ENCODE results near the gene LRP2. TPM values are rescaled to one million over a fixed set of nuclear protein-coding genes. Genes with fewer than 3 reads are reported as not detected.

Gene LRP2
- total and polyA plus RNA-seq, 8 donors = under 0.01 to 0.92 (median 0.28) TPM; not detected in 3

DNA sequence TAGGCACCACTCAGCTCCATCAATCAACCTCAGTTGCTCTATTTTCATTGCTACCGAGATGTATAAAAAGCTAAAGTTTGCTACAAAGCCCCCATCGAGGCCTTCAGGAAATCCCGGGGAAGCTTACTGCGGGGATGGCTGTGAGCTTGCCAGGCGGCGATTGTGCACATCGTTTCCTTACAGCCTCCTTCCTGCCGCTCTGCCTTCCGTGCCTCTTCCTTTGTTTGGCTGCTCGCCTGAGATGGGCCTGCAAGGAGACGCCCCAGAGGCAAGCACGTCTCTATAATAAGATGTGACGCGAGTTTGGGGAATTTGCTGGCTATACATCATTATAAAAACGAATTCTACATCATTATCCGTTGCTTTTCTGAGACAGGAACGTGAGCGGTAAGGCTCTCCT is 251.4 kb downstream of the LRP2 start:
- intact Hi-C loops (cut with DNase I; ENCODE audit: low total_unique reads) = no loop called here

DNA sequence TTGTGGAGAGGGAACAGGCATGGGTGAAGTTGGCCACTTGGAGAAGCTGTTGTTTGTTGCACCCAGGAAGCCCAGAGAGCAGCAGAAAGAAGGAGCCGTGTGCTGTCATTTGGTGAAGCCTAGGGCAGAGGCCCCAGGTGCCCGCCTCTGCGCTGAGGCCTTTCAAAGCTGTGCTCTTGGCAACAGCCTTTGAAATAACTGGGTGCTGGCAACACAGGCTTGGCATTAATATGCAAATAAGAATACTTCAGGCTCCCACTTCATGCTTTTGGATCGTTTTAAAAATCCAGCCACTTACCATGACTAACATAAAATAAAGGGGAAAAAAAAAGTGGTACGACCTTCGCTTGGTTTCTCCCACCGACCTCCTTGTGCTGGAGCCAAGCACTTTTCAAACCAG is 251.9 kb downstream of the LRP2 start:
- Histone ChIP-seq H3K27me3 (no peaks in the 10 kb centered on the region), H3K4me1 (peaks cover 0 to 16% (median 5%) of the 10 kb centered on the region in 4 donors), H3K36me3 (no peaks in the 10 kb centered on the region), H3K4me3 (no peak overlapping the region), H3K9me3 (no peaks in the 10 kb centered on the region), H3K27ac (no peak overlapping the region)
- intact Hi-C loops (cut with DNase I; ENCODE audit: low total_unique reads) = no loop called here
- WGBS, 5 donors = 82 to 90% (median 84%) methylated on average over 7 of the region's 7 CpGs
- TF ChIP-seq, protein P1, sequence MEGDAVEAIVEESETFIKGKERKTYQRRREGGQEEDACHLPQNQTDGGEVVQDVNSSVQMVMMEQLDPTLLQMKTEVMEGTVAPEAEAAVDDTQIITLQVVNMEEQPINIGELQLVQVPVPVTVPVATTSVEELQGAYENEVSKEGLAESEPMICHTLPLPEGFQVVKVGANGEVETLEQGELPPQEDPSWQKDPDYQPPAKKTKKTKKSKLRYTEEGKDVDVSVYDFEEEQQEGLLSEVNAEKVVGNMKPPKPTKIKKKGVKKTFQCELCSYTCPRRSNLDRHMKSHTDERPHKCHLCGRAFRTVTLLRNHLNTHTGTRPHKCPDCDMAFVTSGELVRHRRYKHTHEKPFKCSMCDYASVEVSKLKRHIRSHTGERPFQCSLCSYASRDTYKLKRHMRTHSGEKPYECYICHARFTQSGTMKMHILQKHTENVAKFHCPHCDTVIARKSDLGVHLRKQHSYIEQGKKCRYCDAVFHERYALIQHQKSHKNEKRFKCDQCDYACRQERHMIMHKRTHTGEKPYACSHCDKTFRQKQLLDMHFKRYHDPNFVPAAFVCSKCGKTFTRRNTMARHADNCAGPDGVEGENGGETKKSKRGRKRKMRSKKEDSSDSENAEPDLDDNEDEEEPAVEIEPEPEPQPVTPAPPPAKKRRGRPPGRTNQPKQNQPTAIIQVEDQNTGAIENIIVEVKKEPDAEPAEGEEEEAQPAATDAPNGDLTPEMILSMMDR (IDR thresholded peaks at IDR 0.05) = no peak
- TF ChIP-seq EP300 (IDR thresholded peaks at IDR 0.05) (no peak), POLR2AphosphoS5 (IDR thresholded peaks at IDR 0.05) (no peak), POLR2A (IDR thresholded peaks at IDR 0.05) (no peak)
- DNase-seq = no peak

More for the DNA sequence above, 251.4 kb downstream of the LRP2 start:
- H3K36me3 ChIP-seq = no peaks in the 10 kb centered on the region
- no peak overlapping the region for H3K27ac ChIP-seq
- no peak for DNase-seq
- TF ChIP-seq, protein P1 (IDR thresholded peaks at IDR 0.05) = no peak
- TF ChIP-seq POLR2AphosphoS5 (IDR thresholded peaks at IDR 0.05) = no peak
- no peak for TF ChIP-seq POLR2A (IDR thresholded peaks at IDR 0.05)
- TF ChIP-seq EP300 (IDR thresholded peaks at IDR 0.05) = no peak
- 61 to 74% (median 67%) methylated on average over 18 of the region's 18 CpGs for whole genome bisulfite sequencing, 5 donors
- H3K27me3 ChIP-seq = no peaks in the 10 kb centered on the region
- H3K4me1 ChIP-seq = peaks cover 0 to 16% (median 5%) of the 10 kb centered on the region in 4 donors
- H3K4me3 ChIP-seq = no peak overlapping the region
- no peaks in the 10 kb centered on the region for H3K9me3 ChIP-seq

DNA sequence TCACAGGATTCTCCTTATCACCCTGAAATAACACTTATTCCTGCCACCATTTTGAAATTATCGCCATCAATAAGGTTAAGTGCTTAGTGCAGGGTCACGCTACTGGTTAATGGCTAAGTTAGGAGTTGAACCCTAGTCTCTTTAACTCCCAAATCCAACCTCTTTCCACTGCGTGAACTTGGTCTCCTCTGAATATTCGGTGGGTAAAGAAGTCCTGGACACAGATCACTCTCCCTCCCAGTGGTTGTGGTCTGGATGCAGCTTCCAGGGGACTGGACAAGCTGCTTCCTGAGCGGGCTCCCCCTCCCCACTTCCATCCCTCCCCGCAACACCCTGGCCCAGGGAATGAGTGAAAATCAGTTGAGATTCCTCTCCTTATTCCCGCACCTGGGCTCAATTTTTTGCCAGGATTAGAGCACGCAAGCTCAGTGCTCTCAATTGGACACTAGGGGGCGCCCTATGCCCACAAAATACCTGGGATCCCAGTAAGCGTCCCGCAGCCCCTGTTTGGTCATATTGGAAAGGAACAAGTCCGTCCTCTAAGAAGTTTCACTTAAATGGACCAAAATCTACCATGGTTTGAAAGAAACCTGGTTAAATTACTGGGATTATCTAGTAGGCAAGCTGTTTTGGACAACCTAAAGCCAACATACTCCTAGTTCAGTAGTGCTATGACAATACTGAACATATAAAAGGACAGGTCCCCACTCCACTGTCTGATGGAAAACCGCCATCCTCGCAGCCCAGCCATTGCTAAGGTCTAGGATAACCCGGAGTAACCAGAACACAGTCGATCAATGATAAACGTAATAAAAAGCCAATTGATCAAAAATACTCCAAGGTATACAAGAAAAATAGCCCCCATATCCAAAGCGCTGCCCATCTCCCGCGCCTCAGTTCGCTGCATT is 252.6 kb downstream of the LRP2 start:
- H3K4me3 ChIP-seq = no peak overlapping the region
- H3K9me3 ChIP-seq = no peaks in the 10 kb centered on the region
- H3K4me1 ChIP-seq = peaks cover 0 to 16% (median 5%) of the 10 kb centered on the region in 4 donors
- DNase-seq = peak; percentile 83 to 92
- intact Hi-C loops (cut with DNase I; ENCODE audit: low total_unique reads) = no loop called here
- H3K27me3 ChIP-seq = no peaks in the 10 kb centered on the region
- TF ChIP-seq, protein P1 (IDR thresholded peaks at IDR 0.05) = peak in 5 of 7 experiments; percentile 66 to 89 (median 85)
- no peak for TF ChIP-seq EP300 (IDR thresholded peaks at IDR 0.05)
- WGBS, 5 donors = 47 to 50% (median 48%) methylated on average over 21 of the region's 21 CpGs
- no peaks in the 10 kb centered on the region for H3K36me3 ChIP-seq
- H3K27ac ChIP-seq = no peak overlapping the region

DNA sequence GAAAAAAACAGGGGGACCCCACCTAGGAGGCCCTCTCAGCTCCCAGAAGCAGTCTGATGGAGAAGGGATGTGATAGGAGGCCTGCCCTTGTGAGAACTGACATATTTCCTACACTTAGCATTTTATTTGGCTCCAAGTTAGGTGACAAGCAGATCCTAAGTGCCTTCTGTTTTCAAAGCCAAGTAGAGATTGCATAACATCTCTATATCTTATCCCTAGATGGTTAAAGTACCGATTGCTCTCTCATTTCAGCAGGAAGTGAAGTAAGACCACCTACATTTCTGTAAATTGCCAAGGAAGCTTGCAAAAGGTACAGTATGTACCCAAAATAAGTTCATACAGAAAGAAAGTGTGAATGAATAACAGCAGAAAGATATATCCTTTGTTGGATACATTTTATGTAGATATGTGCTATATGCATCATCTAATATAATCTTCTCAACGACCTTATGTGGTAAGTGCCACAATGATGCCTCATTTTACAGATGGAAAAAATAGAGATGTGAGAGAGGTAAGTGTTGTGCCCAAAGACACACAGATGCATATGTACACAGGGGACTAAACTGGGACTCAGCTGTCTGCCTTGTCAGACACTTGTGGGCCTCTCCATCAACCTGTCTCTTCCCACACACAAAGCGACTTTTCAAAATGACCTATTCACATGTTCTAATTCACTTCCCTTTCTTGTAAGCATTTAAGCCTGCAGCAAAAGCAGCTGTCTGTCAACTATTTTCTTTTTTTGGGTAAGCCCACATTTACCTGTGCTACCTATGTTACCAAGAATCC is 254.0 kb downstream of the LRP2 start:
- intact Hi-C loops (cut with DNase I; ENCODE audit: low total_unique reads) = no loop called here
- H3K4me3 ChIP-seq = no peak overlapping the region
- 52 to 65% (median 57%) methylated on average over 3 of the region's 3 CpGs for WGBS, 5 donors
- no peak for TF ChIP-seq POLR2AphosphoS5 (IDR thresholded peaks at IDR 0.05)
- TF ChIP-seq, protein P1 (IDR thresholded peaks at IDR 0.05) = no peak
- DNase-seq = no peak
- peaks cover 0 to 16% (median 5%) of the 10 kb centered on the region in 4 donors for H3K4me1 ChIP-seq
- no peaks in the 10 kb centered on the region for H3K9me3 ChIP-seq
- no peaks in the 10 kb centered on the region for H3K27me3 ChIP-seq
- H3K27ac ChIP-seq = peak overlapping the region in 3 of 5 donors; percentile 49 to 61 (median 55)
- H3K36me3 ChIP-seq = no peaks in the 10 kb centered on the region

Data from stomach (tissue), 9 donors.